Choroid plexus epithelial cell (primary cell): Measurements from ENCODE around the gene PTH2.

Experiments used
- DNase-seq: peaks from one replicate; pipeline ENCODE4 v3.0.0-alpha.2; 2010; ENCODE audit warnings: low read depth
- H3K4me3 ChIP-seq: 2 replicates; pipeline ENCODE4 v1.5.1; 2011; ENCODE audit warnings: low read depth, mild to moderate bottlenecking, control low read depth, low read length, moderate library complexity
- CTCF ChIP-seq: conservative IDR thresholded peaks from 2 replicates; pipeline ENCODE4 v1.5.1; 2011; ENCODE audit warnings: low read depth, mild to moderate bottlenecking, control low read depth, inconsistent platforms, low read length, moderate library complexity

Gene PTH2

DNA sequence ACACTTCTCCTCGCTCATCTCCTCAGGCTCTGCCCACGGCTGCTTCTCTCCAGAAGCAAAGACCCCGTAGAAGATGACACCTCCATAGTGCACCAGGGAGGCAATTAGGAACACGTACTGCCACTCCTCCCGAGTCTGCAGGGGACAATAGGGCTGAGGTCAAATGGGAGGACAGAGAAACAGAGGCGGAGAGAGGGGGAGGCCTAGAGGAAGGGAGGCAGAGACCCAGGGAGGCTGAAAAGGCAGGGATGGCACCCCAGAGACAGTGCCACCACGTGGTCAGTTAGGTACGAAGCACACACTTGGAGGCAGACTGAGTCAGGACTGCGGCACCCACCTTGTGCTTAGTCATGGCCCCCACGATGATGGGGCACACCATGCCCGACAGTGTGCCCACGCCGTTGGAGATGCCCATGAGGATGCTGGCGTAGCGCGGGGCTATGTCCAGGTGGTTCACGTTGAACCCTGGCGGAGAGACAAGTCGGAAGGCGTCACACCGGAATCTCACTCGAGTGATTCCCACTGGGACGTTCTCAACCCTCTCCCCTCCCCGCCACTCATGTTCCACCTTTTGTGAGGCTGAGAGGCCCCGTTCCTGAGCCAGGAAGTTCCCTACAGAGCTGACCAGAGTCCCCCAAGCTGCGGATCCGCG is 7.6 kb upstream of the PTH2 start:
- TF ChIP-seq CTCF = peak; percentile 45
- no peak overlapping the region for H3K4me3 ChIP-seq
- no peak for DNase-seq

DNA sequence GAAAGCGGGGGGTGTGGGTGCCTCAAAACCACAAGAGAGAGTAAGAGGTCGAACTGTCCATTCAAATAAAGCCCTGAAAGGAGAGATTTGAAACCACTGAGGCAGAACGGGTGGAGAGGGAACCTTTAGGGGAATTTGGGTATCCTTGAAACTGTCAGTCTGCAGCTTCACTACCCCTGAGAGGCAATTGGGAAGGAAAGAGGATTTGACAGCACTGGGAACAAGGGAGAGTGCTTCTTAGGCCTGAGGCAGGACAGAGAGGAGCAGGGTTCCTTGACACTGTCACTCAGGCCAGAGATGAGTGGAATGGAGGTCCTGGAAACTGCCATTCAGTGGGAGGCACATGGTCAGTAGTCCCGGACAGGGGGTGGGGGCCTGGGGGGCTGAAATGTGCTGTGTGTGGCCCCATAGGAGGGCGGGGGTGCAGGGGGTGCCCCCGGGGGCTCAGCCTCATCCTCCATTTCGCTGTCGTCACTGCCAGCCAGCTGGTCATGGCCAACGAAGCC is 7.0 kb upstream of the PTH2 start:
- no peak overlapping the region for H3K4me3 ChIP-seq
- no peak for TF ChIP-seq CTCF
- no peak for DNase-seq

DNA sequence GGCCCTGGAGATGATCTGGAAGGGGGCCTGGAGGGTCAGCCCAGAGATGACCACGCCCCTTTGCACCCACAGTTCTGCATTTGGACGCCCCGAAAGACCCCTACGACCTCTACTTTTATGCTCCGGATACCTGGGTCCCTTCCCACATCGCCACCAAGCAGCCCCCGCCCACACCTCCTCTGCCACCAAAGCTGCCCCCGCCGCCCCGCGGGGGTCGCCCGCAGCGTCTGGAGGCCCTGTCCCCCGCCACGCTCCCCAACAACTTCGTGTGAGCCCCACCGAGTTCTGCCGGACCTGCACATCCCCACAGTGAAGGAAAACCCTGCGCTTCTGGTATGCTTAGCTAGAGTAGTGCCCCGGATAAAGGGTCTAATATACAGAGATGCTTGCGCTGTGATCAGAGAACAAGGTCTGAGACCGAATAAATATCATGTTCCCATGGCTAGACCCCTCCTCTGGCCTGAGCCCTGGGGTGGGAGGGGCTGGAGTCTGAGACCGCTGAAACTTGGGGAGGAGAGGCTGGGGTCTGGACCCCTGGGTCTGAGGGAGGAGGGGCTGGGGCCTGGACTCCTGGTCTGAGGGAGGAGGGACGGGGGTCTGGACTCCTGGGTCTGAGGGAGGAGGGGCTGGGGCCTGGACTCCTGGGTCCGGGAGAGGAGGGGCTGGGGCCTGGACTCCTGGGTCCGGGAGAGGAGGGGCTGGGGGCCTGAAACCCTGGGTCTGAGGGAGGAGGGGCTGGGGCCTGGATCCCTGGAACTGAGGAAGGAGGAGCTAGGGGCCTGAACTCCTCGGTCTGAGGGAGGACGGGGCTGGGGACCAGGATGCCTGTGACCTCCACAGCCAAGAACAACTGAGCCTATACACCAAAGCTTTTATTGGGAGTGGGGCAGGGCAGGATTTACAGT is 5.6 kb upstream of the PTH2 start:
- no peak for TF ChIP-seq CTCF
- no peak overlapping the region for H3K4me3 ChIP-seq
- DNase-seq = no peak

DNA sequence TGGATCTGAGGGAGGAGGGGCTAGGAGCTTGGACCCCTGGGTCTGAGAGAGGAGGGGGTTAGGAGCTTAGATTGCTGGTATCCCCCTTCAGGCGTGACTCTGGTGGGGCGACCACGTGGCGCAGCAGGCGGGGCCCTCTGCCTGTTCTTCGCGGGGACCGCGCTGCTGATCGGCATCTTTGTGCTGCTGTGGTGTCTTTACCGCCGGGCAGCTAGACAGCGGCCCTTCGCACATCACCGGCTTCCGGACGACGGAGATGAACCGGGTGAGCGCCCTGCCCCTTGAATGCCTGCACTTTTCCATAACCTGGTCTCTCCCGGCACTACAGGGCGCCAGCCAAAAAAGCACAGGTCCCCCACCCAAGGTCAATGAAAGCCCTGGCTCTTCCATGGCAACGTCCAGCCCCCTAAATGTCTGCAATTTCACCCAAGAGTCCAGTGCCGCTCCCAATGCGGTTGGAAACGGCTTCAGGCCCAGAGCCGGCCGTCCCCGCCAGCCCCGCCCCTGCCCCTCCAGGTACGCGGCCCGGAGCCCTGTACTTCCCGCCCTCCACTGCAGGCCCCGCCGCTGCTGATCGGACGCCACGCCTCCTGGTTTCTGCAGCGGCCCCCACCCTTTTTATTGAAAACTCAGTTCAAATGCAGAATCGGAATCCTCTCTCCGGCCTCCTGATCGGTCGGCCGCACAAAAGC is 4.8 kb upstream of the PTH2 start:
- no peak overlapping the region for H3K4me3 ChIP-seq
- DNase-seq = no peak
- TF ChIP-seq CTCF = no peak

GRCh38 chr19:49427339-49427738 is 4.1 kb upstream of the PTH2 start:
- no peak for TF ChIP-seq CTCF
- no peak overlapping the region for H3K4me3 ChIP-seq
- no peak for DNase-seq

DNA sequence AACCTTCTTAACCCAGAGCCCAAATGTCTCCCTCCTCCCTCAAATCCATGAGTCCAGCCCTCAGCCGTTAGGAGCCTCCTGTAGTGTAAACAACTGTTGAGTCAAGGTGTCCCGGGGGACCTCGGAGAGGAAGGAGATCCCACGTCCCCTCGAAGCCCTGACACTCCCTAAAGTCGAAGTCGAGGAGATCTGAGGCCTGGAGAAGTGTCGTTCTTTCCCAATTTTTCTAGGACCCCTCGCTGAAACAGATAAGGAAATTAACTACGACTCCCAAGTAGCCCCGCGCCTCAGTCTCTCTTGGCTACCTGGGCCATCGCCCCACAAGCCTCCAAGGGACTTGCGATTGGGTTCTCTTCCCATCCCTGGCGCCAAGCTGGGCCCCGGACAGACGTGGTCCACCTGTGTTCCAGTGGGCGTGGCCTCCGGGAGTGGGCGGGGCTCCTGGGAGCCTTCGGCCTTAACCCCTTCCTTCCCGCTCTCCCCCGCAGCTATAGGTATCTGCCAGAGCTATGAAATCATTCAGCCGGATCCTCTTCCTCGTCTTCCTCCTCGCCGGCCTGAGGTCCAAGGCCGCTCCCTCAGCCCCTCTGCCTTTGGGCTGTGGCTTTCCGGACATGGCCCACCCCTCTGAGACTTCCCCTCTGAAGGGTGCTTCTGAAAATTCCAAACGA is 2.8 kb upstream of the PTH2 start:
- no peak overlapping the region for H3K4me3 ChIP-seq
- no peak for TF ChIP-seq CTCF
- DNase-seq = no peak
